HEK293T (cell line): Measurements from ENCODE around the gene NELFE.
A peak's percentile ranks its signal among the peaks of the same experiment; 100 is the strongest.

Experiments
- CTCF ChIA-PET: fragments of 350-600 bp; formaldehyde crosslinking; extraction: SDS; loops from one replicate; lab custom pipeline; 2021; ENCODE audit warnings: antibody characterized with exemption, inconsistent platforms; lab: Yijun Ruan, JAX
- POLR2A ChIA-PET: fragments of 350-600 bp; formaldehyde crosslinking; extraction: SDS; loops from one replicate; lab custom pipeline; 2020; ENCODE audit warnings: antibody characterized with exemption, inconsistent platforms; lab: Yijun Ruan, JAX
- DNase-seq: peaks from one replicate; pipeline ENCODE4 v3.0.0; 2012; ENCODE audit warnings: mixed read lengths; ENCODE audit errors: extremely low spot score
- ARNT ChIP-seq: fragments of 450-650 bp; IDR thresholded peaks from 2 replicates; pipeline ENCODE4 v1.6.1; 2017; ENCODE audit warnings: mild to moderate bottlenecking
- BHLHE40 ChIP-seq: fragments of 450-650 bp; IDR thresholded peaks from 2 replicates; pipeline ENCODE4 v1.6.1; 2016; ENCODE audit warnings: mild to moderate bottlenecking, moderate library complexity, borderline replicate concordance
- CTBP1 ChIP-seq: fragments of 450-650 bp; IDR thresholded peaks from 2 replicates; pipeline ENCODE4 v1.6.1; 2016; ENCODE audit warnings: borderline replicate concordance
- ELF4 ChIP-seq: fragments of 450-650 bp; IDR thresholded peaks from 2 replicates; pipeline ENCODE4 v1.6.1; 2017; ENCODE audit warnings: antibody characterized with exemption
- FOXA1 ChIP-seq: fragments of 450-650 bp; IDR thresholded peaks from 2 replicates; pipeline ENCODE4 v1.6.1; 2016; ENCODE audit warnings: mild to moderate bottlenecking
- FOXK2 ChIP-seq: fragments of 450-650 bp; IDR thresholded peaks from 2 replicates; pipeline ENCODE4 v1.6.1; 2016; ENCODE audit warnings: mild to moderate bottlenecking
- FOXM1 ChIP-seq: fragments of 450-650 bp; IDR thresholded peaks from 2 replicates; pipeline ENCODE4 v1.6.1; 2017; ENCODE audit warnings: mild to moderate bottlenecking, borderline replicate concordance
- HDGF ChIP-seq: fragments of 450-650 bp; IDR thresholded peaks from 2 replicates; pipeline ENCODE4 v1.6.1; 2017; ENCODE audit warnings: antibody characterized with exemption, borderline replicate concordance
- L3MBTL2 ChIP-seq: fragments of 450-650 bp; conservative IDR thresholded peaks from 2 replicates; pipeline ENCODE4 v1.6.1; 2016; ENCODE audit warnings: mild to moderate bottlenecking
- LEF1 ChIP-seq: fragments of 450-650 bp; IDR thresholded peaks from 2 replicates; pipeline ENCODE4 v1.6.1; 2017; ENCODE audit warnings: mild to moderate bottlenecking, borderline replicate concordance
- NFRKB ChIP-seq: fragments of 450-650 bp; IDR thresholded peaks from 2 replicates; pipeline ENCODE4 v1.6.1; 2016; ENCODE audit warnings: mild to moderate bottlenecking, moderate library complexity
- SP1 ChIP-seq: fragments of 450-650 bp; IDR thresholded peaks from 2 replicates; pipeline ENCODE4 v1.6.1; 2017
- SUZ12 ChIP-seq: fragments of 450-650 bp; IDR thresholded peaks from 2 replicates; pipeline ENCODE4 v1.6.1; 2016; ENCODE audit warnings: mild to moderate bottlenecking
- TARDBP ChIP-seq: fragments of 450-650 bp; IDR thresholded peaks from 2 replicates; pipeline ENCODE4 v1.6.1; 2016
- ZNF384 ChIP-seq: fragments of 450-650 bp; IDR thresholded peaks from 2 replicates; pipeline ENCODE4 v1.6.1; 2016
- TF ChIP-seq, protein P1 (sequence below): fragments of 450-650 bp; IDR thresholded peaks from 2 replicates; pipeline ENCODE4 v1.6.1; 2016

Gene NELFE

DNA sequence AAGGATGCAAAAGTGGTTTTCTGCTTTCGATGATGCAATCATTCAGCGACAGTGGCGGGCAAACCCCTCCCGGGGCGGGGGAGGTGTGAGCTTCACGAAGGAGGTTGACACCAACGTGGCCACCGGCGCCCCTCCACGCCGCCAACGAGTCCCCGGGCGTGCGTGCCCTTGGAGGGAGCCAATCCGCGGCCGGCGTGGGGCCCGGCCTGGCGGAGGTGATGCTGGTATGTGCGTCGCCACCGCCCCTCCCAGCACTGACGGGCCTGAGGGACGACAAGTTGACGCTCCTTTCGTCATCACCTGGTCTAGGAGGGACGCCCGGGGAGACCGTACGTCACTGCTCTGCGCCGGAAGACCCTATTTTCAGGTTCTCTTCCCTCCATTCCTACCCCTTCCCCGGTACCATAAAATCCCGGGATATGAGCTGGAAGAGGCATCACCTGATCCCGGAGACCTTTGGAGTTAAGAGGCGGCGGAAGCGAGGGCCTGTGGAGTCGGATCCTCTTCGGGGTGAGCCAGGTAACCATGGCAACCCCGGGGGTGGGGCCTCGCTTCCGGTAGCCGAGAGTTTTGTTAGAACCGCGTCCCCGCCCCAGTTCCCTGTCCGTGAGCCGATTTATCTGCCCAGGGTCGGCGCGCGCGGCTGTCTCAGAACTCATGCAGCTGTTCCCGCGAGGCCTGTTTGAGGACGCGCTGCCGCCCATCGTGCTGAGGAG, 13.4 kb upstream of the NELFE start, which contains the start of gene DXO:
Gene DXO (minus strand): TSS at position 146 of the 716 bp plus-strand sequence. CDS start 463 bp downstream, outside the sequence.
- ChIA-PET POLR2A (interaction anchor here (0.8 to 7.0 kb wide), 14 partner anchors 8 to 431 kb away, joined by 3 to 84 read pairs (median 6); partner anchors contain the start of genes AGPAT1, BAG6, DDX39B and EHMT2), CTCF (no interaction called here)
- peak; percentile 95 for DNase-seq
- TF ChIP-seq TARDBP (peak; percentile 97), ARNT (no peak), ELF4 (peak; percentile 45; the same call in 1 of the 2 replicates), ZNF384 (no peak), FOXM1 (no peak), FOXK2 (no peak), HDGF (no peak), NFRKB (no peak), LEF1 (no peak), L3MBTL2 (peak; percentile 95), FOXA1 (no peak), BHLHE40 (no peak), SUZ12 (no peak), SP1 (no peak), CTBP1 (no peak; the same call in 1 of the 2 replicates)
- TF ChIP-seq, protein P1, sequence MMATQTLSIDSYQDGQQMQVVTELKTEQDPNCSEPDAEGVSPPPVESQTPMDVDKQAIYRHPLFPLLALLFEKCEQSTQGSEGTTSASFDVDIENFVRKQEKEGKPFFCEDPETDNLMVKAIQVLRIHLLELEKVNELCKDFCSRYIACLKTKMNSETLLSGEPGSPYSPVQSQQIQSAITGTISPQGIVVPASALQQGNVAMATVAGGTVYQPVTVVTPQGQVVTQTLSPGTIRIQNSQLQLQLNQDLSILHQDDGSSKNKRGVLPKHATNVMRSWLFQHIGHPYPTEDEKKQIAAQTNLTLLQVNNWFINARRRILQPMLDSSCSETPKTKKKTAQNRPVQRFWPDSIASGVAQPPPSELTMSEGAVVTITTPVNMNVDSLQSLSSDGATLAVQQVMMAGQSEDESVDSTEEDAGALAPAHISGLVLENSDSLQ, result peak; percentile 66

DNA sequence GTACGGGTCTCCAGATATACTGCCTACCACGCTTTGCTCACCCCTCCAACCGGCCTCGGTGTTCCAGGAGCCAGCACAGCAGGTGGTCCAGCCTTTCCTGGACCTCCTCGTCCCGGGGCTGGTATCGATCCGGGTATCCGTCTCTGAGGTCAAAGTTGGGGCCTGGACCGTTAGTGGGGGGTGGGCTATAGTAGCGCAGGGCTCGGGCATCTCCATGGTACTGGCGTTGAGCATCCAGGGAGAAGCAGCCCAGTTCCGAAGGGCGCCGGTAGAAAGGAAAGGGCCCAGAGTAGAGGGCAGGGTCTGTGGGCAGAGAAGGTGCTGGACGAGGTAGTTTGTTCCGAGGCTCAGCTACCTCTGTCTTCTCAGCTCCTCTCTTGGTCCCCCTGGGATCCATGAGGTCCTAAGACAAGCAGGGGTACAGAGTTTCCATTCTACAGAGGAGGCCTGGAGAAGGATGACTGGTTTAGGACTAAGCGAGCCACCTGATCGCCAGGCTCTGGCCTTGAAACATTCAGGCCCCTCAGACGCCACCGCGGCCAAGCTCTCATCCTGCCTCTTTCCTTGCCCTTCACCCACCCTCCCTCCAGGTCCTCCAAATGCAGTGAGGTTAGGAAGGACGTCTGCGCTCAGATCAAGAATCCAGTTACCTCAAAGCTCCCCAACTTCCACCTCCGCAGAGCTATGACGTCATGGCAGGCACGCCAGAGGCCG, 12.7 kb upstream of the NELFE start:
- ChIA-PET POLR2A (interaction anchor here (0.8 to 7.0 kb wide), 15 partner anchors 9 to 430 kb away, joined by 3 to 84 read pairs (median 5); partner anchors contain the start of genes AGPAT1, BAG6, DDX39B and EHMT2), CTCF (no interaction called here)
- no peak for DNase-seq
- TF ChIP-seq, protein P1, result no peak
- peak; percentile 73; the same call in 1 of the 2 replicates for TF ChIP-seq CTBP1
- no peak for TF ChIP-seq ARNT
- TF ChIP-seq SP1, result no peak
- TF ChIP-seq FOXA1, result no peak

DNA sequence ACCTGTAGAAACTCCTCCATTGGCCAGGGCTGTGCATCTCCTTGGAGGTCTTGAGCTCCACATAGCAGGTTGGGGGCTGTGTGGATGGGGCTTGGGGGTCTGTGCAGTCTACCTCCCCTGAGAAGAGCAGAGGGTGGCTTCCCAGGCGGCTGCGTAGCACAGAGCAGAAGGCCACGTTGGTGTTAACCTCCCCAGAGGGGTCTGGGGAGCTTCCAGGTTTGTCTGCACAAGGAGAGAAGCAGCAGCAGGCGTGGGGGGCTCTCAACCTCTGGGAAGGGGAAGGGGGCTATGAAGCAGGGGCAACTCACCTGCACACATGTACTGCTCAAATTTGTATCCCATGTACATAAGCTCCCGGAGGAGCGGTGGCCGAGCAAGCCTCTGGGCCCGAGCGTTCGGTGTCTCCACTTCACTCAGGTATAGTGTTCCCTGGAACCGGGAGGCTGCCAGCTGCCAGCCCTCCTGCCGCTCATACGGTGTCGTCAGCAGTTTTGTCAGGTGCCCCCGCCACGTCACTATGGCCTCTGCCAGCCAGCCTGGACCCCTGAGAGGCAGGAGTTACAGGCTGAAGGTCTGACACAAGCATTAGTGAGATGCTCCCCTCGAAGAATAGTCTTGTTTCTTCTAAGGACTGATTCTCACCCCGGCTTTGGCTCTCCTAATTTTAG, 12.0 kb upstream of the NELFE start:
- TF ChIP-seq L3MBTL2 (no peak), FOXA1 (no peak), FOXK2 (no peak), NFRKB (no peak), SP1 (no peak)
- TF ChIP-seq, protein P1, result no peak

DNA sequence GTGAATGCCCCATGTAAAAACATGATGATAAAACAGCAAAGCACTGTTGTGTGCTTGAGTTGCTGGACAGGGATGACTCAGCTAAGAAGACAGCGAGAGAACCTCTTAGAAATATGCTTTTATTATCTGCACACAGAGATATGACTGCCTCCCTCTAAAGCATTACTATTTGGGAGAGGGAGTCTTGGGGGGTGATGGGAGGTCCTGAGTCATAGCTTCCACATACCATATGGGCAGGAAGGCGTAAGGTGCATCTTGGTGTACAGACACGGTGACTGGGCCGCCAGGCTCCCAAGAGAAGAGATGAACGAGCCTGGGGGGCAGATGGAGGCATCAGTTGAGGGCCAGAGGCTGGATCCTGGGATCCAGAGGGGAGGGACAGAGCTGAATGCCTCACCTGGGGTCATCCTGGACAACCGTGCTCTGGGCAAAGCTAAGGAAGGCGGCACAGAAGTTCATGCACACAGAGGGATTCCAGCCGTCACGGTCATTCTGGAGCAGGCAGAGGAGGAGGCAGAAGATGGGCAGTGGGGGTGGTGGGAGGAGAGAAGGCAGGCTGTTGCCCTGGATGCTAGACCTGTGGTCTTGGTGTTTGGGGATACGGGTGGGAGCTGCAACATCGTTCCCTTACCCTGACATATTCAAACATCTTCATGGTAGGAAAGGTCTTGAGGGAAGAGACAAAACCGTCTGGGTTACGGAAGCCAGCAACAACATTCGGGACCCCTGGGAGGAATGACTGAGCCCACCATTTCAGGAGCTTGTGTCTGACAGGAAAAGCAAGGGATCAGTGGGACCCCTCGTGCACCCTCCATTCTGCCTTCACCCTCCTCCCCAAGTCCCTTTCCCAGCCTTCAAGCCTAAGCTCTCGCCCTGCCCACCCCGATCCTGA, 11.2 kb upstream of the NELFE start:
- POLR2A ChIA-PET, result interaction anchor here (0.8 to 7.0 kb wide), 4 partner anchors 10 to 267 kb away, joined by 3 to 84 read pairs (median 10); partner anchors contain the start of genes ABHD16A, NELFE and SKIC2
- TF ChIP-seq, protein P1, result no peak
- TF ChIP-seq ZNF384, result no peak
- CTCF ChIA-PET, result interaction anchor here (1.1 kb wide), 1 partner anchor 10 kb away, joined by 3 read pairs; the partner anchor contains the start of gene SKIC2
- DNase-seq, result no peak

More for the DNA sequence above, 12.0 kb upstream of the NELFE start:
- ChIA-PET CTCF (interaction anchor here (1.1 kb wide), 1 partner anchor 11 kb away, joined by 3 read pairs; the partner anchor contains the start of gene SKIC2), POLR2A (interaction anchor here (0.8 to 7.0 kb wide), 9 partner anchors 11 to 268 kb away, joined by 3 to 84 read pairs (median 6); partner anchors contain the start of genes ABHD16A, AGPAT1, EHMT2 and NELFE)
- no peak for DNase-seq
